OCI-LY7 (cell line): ENCODE results near the gene KRT39.

Experiments used
- CTCF ChIP-seq: fragments of 200-600 bp; sonication (generic); conservative IDR thresholded peaks from 2 replicates; pipeline ENCODE4 v1.5.1; 2014; ENCODE audit warnings: mild to moderate bottlenecking, antibody characterized with exemption, low read length, moderate library complexity, mixed read lengths
- EZH2phosphoT487 ChIP-seq: fragments of 200-600 bp; sonication (generic); IDR thresholded peaks from 2 replicates; pipeline ENCODE4 v1.6.1; 2018; ENCODE audit warnings: low read depth, borderline replicate concordance, mild to moderate bottlenecking, mixed run types, antibody characterized with exemption, low read length, moderate library complexity, mixed read lengths

DNA sequence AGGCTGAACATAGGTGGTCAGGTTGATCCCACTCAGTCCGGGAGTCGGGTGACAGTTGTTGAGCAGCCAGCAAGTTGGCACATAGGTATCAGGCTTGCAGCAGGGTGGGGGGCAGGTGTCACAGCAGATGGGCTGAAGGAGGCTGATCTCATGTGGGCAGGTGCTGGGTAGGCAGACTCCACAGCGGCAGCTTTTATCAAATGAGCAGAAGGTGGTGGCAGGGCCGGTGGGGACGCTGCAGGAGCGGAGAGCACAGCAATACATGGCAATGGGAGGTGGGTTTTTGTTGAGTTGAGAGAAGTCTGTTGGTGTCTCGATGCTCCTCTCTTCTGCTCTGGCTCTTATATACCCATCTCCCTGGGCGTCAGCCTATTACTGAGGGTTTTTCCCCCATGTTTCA is 42.1 kb upstream of the KRT39 start, which contains the start of gene KRTAP3-1:
- TF ChIP-seq CTCF (no peak), EZH2phosphoT487 (no peak)
